ENCODE data around the gene LRRC25. TPM values are rescaled to one million over a fixed set of nuclear protein-coding genes. Genes with fewer than 3 reads are reported as not detected.
A peak's percentile ranks its signal among the peaks of the same experiment; 100 is the strongest.
"Not testable (repeated sequence)": the region's sequence is repeated elsewhere in the genome, so short reads cannot be mapped to it uniquely, and the experiment has no call there.

LRRC25 gene
- total RNA-seq, 1 experiment from 2014 or later = not detected

GRCh38 chr19:18408053-18408476 is 10.6 kb upstream of the LRRC25 start:
- Mint-ChIP-seq H3K27ac (ENCODE audit: low read depth, unreplicated experiment) (no peak overlapping the region), H3K27me3 (ENCODE audit: insufficient read depth, unreplicated experiment) (no peaks in the 10 kb centered on the region), H3K9me3 (ENCODE audit: unreplicated experiment) (no peaks in the 10 kb centered on the region), H3K4me1 (ENCODE audit: insufficient read depth, unreplicated experiment) (peaks cover 6% of the 10 kb centered on the region), H3K36me3 (ENCODE audit: insufficient read depth, unreplicated experiment) (no peaks in the 10 kb centered on the region), H3K4me3 (ENCODE audit: unreplicated experiment) (no peak overlapping the region)
- intact Hi-C loops (cut with micrococcal nuclease) = no loop called here
- TF ChIP-seq, protein P1, sequence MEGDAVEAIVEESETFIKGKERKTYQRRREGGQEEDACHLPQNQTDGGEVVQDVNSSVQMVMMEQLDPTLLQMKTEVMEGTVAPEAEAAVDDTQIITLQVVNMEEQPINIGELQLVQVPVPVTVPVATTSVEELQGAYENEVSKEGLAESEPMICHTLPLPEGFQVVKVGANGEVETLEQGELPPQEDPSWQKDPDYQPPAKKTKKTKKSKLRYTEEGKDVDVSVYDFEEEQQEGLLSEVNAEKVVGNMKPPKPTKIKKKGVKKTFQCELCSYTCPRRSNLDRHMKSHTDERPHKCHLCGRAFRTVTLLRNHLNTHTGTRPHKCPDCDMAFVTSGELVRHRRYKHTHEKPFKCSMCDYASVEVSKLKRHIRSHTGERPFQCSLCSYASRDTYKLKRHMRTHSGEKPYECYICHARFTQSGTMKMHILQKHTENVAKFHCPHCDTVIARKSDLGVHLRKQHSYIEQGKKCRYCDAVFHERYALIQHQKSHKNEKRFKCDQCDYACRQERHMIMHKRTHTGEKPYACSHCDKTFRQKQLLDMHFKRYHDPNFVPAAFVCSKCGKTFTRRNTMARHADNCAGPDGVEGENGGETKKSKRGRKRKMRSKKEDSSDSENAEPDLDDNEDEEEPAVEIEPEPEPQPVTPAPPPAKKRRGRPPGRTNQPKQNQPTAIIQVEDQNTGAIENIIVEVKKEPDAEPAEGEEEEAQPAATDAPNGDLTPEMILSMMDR (IDR thresholded peaks at IDR 0.05; ENCODE audit: unreplicated experiment) = no peak
- ChIA-PET POLR2A (interaction anchor here (0.7 kb wide), 1 partner anchor 556 kb away, joined by 4 read pairs; no protein-coding TSS in a partner anchor), CTCF (no interaction called here)
- BruUV-seq (replicated peaks) = no TSS peak
- DNase-seq (ENCODE audit: unreplicated experiment) = no peak

DNA sequence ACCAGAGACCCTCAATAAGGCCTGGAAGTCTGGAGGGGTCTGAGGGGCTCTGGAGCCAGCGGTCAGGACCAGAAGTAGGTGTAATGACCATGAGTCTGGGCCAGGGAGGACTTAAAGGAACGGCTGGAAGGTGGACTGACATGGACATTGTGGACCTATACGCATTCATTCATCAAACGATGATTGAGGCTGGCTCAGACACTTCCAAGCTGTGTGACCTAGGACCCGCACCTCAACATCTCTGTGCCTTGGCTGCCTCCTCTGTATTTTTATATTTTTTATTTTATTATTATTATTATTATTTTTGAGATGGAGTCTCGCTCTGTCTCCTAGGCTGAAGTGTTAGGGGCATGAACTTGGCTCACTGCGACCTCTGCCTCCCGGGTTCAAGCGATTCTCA is 9.3 kb upstream of the LRRC25 start:
- Mint-ChIP-seq H3K9me3 (ENCODE audit: unreplicated experiment) (no peaks in the 10 kb centered on the region), H3K27ac (ENCODE audit: low read depth, unreplicated experiment) (no peak overlapping the region)

GRCh38 chr19:18405754-18406153 is 8.3 kb upstream of the LRRC25 start:
- not testable (repeated sequence) for BruUV-seq (replicated peaks)

More for the DNA sequence above, 9.3 kb upstream of the LRRC25 start:
- no peak for DNase-seq (ENCODE audit: unreplicated experiment)
- BruUV-seq (replicated peaks) = no TSS peak
- H3K36me3 Mint-ChIP-seq (ENCODE audit: insufficient read depth, unreplicated experiment) = no peaks in the 10 kb centered on the region
- H3K4me3 Mint-ChIP-seq (ENCODE audit: unreplicated experiment) = no peak overlapping the region
- TF ChIP-seq, protein P1 (IDR thresholded peaks at IDR 0.05; ENCODE audit: unreplicated experiment) = no peak
- intact Hi-C loops (cut with micrococcal nuclease) = no loop called here
- peaks cover 9% of the 10 kb centered on the region for H3K4me1 Mint-ChIP-seq (ENCODE audit: insufficient read depth, unreplicated experiment)
- CTCF ChIA-PET = interaction anchor here (0.7 to 2.6 kb wide), 3 partner anchors 18 to 1149 kb away, joined by 3 to 12 read pairs (median 3); no protein-coding TSS in a partner anchor
- H3K27me3 Mint-ChIP-seq (ENCODE audit: insufficient read depth, unreplicated experiment) = no peaks in the 10 kb centered on the region
- POLR2A ChIA-PET = no interaction called here

GRCh38 chr19:18402455-18403248 is 5.2 kb upstream of the LRRC25 start:
- intact Hi-C loops (cut with micrococcal nuclease); H3K36me3 Mint-ChIP-seq (ENCODE audit: insufficient read depth, unreplicated experiment); H3K4me3 Mint-ChIP-seq (ENCODE audit: unreplicated experiment); BruUV-seq (replicated peaks); H3K27me3 Mint-ChIP-seq (ENCODE audit: insufficient read depth, unreplicated experiment); DNase-seq (ENCODE audit: unreplicated experiment); H3K9me3 Mint-ChIP-seq (ENCODE audit: unreplicated experiment); H3K4me1 Mint-ChIP-seq (ENCODE audit: insufficient read depth, unreplicated experiment): not testable (repeated sequence)
- ChIA-PET CTCF (interaction anchor here (0.6 to 1.3 kb wide), 8 partner anchors 10 to 1427 kb away, joined by 3 to 7 read pairs (median 3); partner anchors contain the start of gene SSBP4), POLR2A (interaction anchor here (1.3 kb wide), 1 partner anchor 11 kb away, joined by 4 read pairs; no protein-coding TSS in a partner anchor)
- H3K27ac Mint-ChIP-seq (ENCODE audit: low read depth, unreplicated experiment) = peak overlapping the region; percentile 31

More at GRCh38 chr19:18405754-18406153, 8.3 kb upstream of the LRRC25 start:
- intact Hi-C loops (cut with micrococcal nuclease); H3K27me3 Mint-ChIP-seq (ENCODE audit: insufficient read depth, unreplicated experiment); H3K27ac Mint-ChIP-seq (ENCODE audit: low read depth, unreplicated experiment); H3K4me3 Mint-ChIP-seq (ENCODE audit: unreplicated experiment); H3K9me3 Mint-ChIP-seq (ENCODE audit: unreplicated experiment); DNase-seq (ENCODE audit: unreplicated experiment); POLR2A ChIA-PET; H3K36me3 Mint-ChIP-seq (ENCODE audit: insufficient read depth, unreplicated experiment): not testable (repeated sequence)
- H3K4me1 Mint-ChIP-seq (ENCODE audit: insufficient read depth, unreplicated experiment) = peaks cover 11% of the 10 kb centered on the region
- CTCF ChIA-PET = interaction anchor here (2.6 kb wide), 1 partner anchor 17 kb away, joined by 12 read pairs; no protein-coding TSS in a partner anchor

- no peaks in the 10 kb centered on the region for H3K27me3 Mint-ChIP-seq (ENCODE audit: insufficient read depth, unreplicated experiment)
- H3K9me3 Mint-ChIP-seq (ENCODE audit: unreplicated experiment) = no peaks in the 10 kb centered on the region
- peak; percentile 75 for DNase-seq (ENCODE audit: unreplicated experiment)
- peak overlapping the region; percentile 31 for H3K27ac Mint-ChIP-seq (ENCODE audit: low read depth, unreplicated experiment)
- CTCF ChIA-PET = interaction anchor here (0.6 to 1.3 kb wide), 8 partner anchors 8 to 537 kb away, joined by 3 to 7 read pairs (median 4); partner anchors contain the start of gene SSBP4
- intact Hi-C loops (cut with micrococcal nuclease) = no loop called here
- no peak overlapping the region for H3K4me3 Mint-ChIP-seq (ENCODE audit: unreplicated experiment)
- peaks cover 10% of the 10 kb centered on the region for H3K4me1 Mint-ChIP-seq (ENCODE audit: insufficient read depth, unreplicated experiment)
- BruUV-seq (replicated peaks) = no TSS peak
- no peaks in the 10 kb centered on the region for H3K36me3 Mint-ChIP-seq (ENCODE audit: insufficient read depth, unreplicated experiment)
- POLR2A ChIA-PET = interaction anchor here (0.5 to 1.3 kb wide), 4 partner anchors 9 to 31 kb away, joined by 3 to 5 read pairs (median 4); no protein-coding TSS in a partner anchor
- TF ChIP-seq, protein P1 (IDR thresholded peaks at IDR 0.05; ENCODE audit: unreplicated experiment) = peak; percentile 25
Measured at GRCh38 chr19:18401580-18402112, 4.2 kb upstream of the LRRC25 start.
